ENCODE measurements around the gene ZDHHC1.

- TF ChIP-seq POLR2A (IDR thresholded peaks at IDR 0.05) = no peak
- TF ChIP-seq CTCF (IDR thresholded peaks at IDR 0.05) = no peak
Measured at GRCh38 chr16:67454852-67455251, 38.6 kb upstream of the ZDHHC1 start.

All from thyroid gland (tissue), 4 donors.